Glutamatergic neuron (in vitro differentiated cells): Measurements from ENCODE around the gene NUDCD3. TPM values are rescaled to one million over a fixed set of nuclear protein-coding genes. Genes with fewer than 3 reads are reported as not detected.

ENCODE experiments used
- DNase-seq: peaks from one replicate; pipeline ENCODE4 v3.0.0; 2022
- H3K27ac Mint-ChIP-seq: one replicate; pipeline ENCODE4 v1.8.0; 2020; ENCODE audit warnings: mild to moderate bottlenecking, mixed read lengths, inconsistent platforms; ENCODE audit not compliant: unreplicated experiment
- H3K27me3 Mint-ChIP-seq: one replicate; pipeline ENCODE4 v1.8.0; 2020; ENCODE audit warnings: mild to moderate bottlenecking, moderate library complexity, mixed read lengths, inconsistent platforms; ENCODE audit not compliant: unreplicated experiment
- H3K36me3 Mint-ChIP-seq: one replicate; pipeline ENCODE4 v1.8.0; 2020; ENCODE audit warnings: mild to moderate bottlenecking, mixed read lengths, inconsistent platforms; ENCODE audit not compliant: unreplicated experiment
- H3K4me1 Mint-ChIP-seq: one replicate; pipeline ENCODE4 v1.8.0; 2020; ENCODE audit warnings: mild to moderate bottlenecking, low read depth, mixed read lengths, inconsistent platforms; ENCODE audit not compliant: unreplicated experiment
- H3K4me3 Mint-ChIP-seq: one replicate; pipeline ENCODE4 v1.8.0; 2020; ENCODE audit warnings: mild to moderate bottlenecking, mixed read lengths, inconsistent platforms; ENCODE audit not compliant: unreplicated experiment
- H3K9me3 Mint-ChIP-seq: one replicate; pipeline ENCODE4 v1.8.0; 2020; ENCODE audit warnings: mild to moderate bottlenecking, moderate library complexity, mixed read lengths, inconsistent platforms; ENCODE audit not compliant: unreplicated experiment
- total RNA-seq: library from RNA; stranded (reverse); fragmentation: NEBNext Ultra II Directional; extraction: Animal tissue kit (Norgen Biotek cat#: 25700); gene quantifications from one replicate; pipeline ENCODE4 v1.2.1, GENCODE V29; 2021; ENCODE audit not compliant: unreplicated experiment
- TF ChIP-seq, protein P1 (sequence below): fragments of 200-600 bp; sonication (generic); IDR thresholded peaks from one replicate; pipeline ENCODE4 v1.5.0; 2021; ENCODE audit not compliant: partially characterized antibody, unreplicated experiment

Gene NUDCD3
- total RNA-seq, 1 donor from 2014 or later = 151 TPM

DNA sequence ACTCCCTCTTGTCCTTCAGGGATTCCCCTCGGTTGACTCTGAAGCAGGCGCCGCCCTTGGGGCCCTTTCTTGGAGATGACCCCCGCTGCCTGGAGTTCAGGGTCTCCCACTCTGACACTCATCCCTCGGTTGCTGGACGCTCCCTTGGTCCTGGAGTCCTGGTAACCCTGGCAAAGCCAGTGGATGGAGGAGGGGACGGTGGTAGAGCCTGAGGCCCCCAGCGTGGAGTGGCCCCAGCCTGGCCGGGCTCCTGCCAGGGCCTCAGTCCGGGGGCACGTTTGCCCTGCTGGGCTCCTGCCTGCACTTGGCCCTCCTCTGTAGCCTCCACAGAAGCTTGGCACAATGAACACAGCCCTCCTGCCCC, 155.7 kb downstream of the NUDCD3 start:
- peaks cover 10% of the 10 kb centered on the region for H3K9me3 Mint-ChIP-seq
- H3K36me3 Mint-ChIP-seq = peaks cover 25% of the 10 kb centered on the region
- H3K4me3 Mint-ChIP-seq = no peak overlapping the region
- H3K27ac Mint-ChIP-seq = no peak overlapping the region
- H3K4me1 Mint-ChIP-seq = no peaks in the 10 kb centered on the region
- peaks cover 2% of the 10 kb centered on the region for H3K27me3 Mint-ChIP-seq
- DNase-seq = no peak
- TF ChIP-seq, protein P1, sequence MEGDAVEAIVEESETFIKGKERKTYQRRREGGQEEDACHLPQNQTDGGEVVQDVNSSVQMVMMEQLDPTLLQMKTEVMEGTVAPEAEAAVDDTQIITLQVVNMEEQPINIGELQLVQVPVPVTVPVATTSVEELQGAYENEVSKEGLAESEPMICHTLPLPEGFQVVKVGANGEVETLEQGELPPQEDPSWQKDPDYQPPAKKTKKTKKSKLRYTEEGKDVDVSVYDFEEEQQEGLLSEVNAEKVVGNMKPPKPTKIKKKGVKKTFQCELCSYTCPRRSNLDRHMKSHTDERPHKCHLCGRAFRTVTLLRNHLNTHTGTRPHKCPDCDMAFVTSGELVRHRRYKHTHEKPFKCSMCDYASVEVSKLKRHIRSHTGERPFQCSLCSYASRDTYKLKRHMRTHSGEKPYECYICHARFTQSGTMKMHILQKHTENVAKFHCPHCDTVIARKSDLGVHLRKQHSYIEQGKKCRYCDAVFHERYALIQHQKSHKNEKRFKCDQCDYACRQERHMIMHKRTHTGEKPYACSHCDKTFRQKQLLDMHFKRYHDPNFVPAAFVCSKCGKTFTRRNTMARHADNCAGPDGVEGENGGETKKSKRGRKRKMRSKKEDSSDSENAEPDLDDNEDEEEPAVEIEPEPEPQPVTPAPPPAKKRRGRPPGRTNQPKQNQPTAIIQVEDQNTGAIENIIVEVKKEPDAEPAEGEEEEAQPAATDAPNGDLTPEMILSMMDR = no peak

- H3K4me1 Mint-ChIP-seq = no peaks in the 10 kb centered on the region
- no peak for DNase-seq
- H3K9me3 Mint-ChIP-seq = peaks cover 9% of the 10 kb centered on the region
- H3K27ac Mint-ChIP-seq = no peak overlapping the region
- no peak overlapping the region for H3K4me3 Mint-ChIP-seq
- TF ChIP-seq, protein P1 = no peak
- H3K27me3 Mint-ChIP-seq = peaks cover 2% of the 10 kb centered on the region
- peaks cover 25% of the 10 kb centered on the region for H3K36me3 Mint-ChIP-seq
Measured at GRCh38 chr7:44333911-44334733, 156.3 kb downstream of the NUDCD3 start.

DNA sequence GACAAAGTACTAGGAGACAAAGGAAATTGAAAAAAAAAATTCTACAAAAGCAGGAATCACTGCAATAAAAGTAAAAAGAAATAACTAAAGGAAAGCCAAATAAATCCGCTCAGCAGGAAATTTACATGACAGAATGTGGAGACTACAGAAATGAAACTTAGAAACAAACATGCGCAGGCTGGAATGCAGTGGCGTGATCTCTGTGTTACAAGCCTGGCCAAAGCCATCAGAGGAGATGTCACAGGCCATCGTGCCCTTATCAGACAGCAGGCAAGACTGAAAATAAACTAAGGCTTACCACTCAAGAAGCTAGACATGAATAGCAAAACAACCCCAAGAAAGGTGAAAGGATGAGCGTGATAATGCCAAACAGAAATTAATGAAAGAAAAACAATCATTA, 158.8 kb downstream of the NUDCD3 start:
- TF ChIP-seq, protein P1 = no peak

DNA sequence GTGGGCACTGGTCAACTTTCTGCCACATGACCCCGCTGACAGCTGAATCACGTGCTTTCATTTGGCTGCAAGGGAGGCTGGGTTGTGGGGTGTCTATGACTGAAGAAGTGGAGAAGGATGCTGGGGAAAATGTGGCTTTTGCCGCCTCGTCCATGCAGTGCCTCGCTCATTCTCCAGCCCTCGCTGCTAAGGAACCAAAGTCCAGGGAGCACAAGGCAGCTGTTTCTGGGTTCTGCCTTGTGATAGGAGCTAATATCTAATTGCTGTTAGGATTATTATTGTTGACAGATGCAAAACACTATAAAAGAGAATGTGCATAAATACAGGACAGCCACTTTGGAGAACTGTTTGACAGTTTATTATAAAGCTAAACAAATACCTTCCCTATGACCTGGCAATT, 160.1 kb downstream of the NUDCD3 start:
- Mint-ChIP-seq H3K9me3 (peaks cover 7% of the 10 kb centered on the region), H3K36me3 (no peaks in the 10 kb centered on the region), H3K27me3 (peaks cover 6% of the 10 kb centered on the region), H3K4me3 (no peak overlapping the region), H3K4me1 (peaks cover 2% of the 10 kb centered on the region), H3K27ac (no peak overlapping the region)
- DNase-seq = no peak
- TF ChIP-seq, protein P1 = no peak

More for the DNA sequence above, 158.8 kb downstream of the NUDCD3 start:
- H3K4me3 Mint-ChIP-seq = no peak overlapping the region
- no peak for DNase-seq
- H3K36me3 Mint-ChIP-seq = peaks cover 12% of the 10 kb centered on the region
- no peak overlapping the region for H3K27ac Mint-ChIP-seq
- no peaks in the 10 kb centered on the region for H3K4me1 Mint-ChIP-seq
- peaks cover 10% of the 10 kb centered on the region for H3K9me3 Mint-ChIP-seq
- peaks cover 5% of the 10 kb centered on the region for H3K27me3 Mint-ChIP-seq

DNA sequence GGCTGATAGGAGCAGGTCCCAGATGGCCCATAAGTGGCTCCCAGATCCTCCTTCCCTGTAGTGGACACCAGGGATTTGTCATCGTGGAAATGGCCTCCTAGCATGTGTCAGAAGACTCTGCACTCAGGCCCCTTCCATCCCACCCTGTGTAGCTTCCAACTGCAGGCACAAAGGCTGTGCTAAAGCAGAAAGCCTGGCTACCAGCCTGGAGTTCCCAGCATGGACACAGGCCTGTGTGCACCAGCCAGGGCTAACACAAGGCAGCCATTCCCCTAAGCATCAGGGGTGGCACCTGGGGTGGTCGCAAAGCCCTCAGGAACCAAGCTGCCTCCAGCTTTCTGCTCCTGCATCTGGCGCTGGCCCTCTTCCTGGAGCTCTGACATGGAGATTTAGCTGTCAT, 160.6 kb downstream of the NUDCD3 start:
- no peak for DNase-seq
- TF ChIP-seq, protein P1 = no peak
- Mint-ChIP-seq H3K27me3 (peaks cover 6% of the 10 kb centered on the region), H3K27ac (no peak overlapping the region), H3K4me1 (peaks cover 2% of the 10 kb centered on the region), H3K4me3 (no peak overlapping the region), H3K9me3 (peaks cover 7% of the 10 kb centered on the region), H3K36me3 (no peaks in the 10 kb centered on the region)

Other genes with a start within 250 kb of the NUDCD3 start
- 55.1 TPM for gene CAMK2B, start 165.1 kb downstream of the NUDCD3 start, total RNA-seq
- gene NPC1L1, start 50.7 kb upstream of the NUDCD3 start, total RNA-seq = not detected
- gene DDX56, start 83.2 kb upstream of the NUDCD3 start, total RNA-seq = 84.3 TPM
- 90.7 TPM for gene TMED4, start 91.6 kb upstream of the NUDCD3 start, total RNA-seq
- 102 TPM for gene OGDH, start 116.0 kb upstream of the NUDCD3 start, total RNA-seq